Renal cortex interstitium (tissue), 11 donors: ENCODE data around the gene CPTP. TPM values are rescaled to one million over a fixed set of nuclear protein-coding genes. Genes with fewer than 3 reads are reported as not detected.

Experiments used
- DNase-seq, 11 donors: peaks; one replicate each; pipeline ENCODE4 v3.0.0-alpha.2; 2013; ENCODE audit warnings: low read depth in 9 of 11, low spot score in 4 of 11; ENCODE audit errors: extremely low read depth in 1 of 11
- polyA plus RNA-seq, 3 donors: library from polyadenylated mRNA; unstranded; fragments of 120-200 nt; gene quantifications; one replicate each; pipeline ENCODE4 v1.2.1, GENCODE V29; 2013; ENCODE audit not compliant: insufficient read length in 3 of 3

CPTP gene
- polyA plus RNA-seq, 3 donors: 10.0 to 18.0 (median 16.0) TPM

DNA sequence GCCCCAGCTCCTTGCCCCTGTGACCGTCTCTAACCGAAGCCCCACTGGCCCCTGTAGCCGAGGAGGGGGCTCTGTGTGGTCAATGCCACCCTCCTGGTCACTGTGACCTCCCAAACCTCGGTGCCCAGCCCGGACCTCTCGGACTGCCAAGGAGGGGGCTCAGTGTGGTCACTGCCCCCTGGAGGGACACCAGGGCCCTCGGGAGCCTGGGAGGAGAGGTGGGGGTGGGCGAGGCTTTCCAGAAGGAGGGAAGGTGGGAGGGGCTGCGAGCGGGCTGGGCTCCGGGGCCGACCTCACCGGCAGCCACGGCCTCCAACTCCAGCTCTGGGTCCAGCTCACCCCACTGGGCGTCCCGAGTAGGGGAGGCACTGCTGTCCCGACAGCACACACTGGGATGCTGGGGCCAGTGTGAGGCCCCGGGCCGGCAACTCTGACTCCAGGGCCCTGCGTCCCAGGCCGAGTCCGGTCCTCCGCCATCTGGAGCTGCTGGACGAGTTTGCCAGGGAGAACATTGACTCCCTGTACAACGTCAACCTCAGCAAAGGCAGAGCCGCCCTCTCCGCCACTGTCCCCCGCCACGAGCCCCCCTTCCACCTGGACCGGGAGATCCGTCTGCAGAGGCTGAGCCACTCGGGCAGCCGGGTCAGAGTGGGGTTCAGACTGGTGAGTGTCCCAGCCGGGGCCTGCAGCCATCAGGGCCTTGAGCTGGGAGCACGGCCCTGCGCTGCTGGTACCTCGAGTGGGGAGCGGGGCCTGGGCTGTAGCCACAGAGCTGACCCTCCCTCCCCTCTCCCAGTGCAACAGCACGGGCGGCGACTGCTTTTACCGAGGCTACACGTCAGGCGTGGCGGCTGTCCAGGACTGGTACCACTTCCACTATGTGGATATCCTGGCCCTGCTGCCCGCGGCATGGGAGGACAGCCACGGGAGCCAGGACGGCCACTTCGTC is 38.0 kb upstream of the CPTP start:
- no peak for DNase-seq

DNA sequence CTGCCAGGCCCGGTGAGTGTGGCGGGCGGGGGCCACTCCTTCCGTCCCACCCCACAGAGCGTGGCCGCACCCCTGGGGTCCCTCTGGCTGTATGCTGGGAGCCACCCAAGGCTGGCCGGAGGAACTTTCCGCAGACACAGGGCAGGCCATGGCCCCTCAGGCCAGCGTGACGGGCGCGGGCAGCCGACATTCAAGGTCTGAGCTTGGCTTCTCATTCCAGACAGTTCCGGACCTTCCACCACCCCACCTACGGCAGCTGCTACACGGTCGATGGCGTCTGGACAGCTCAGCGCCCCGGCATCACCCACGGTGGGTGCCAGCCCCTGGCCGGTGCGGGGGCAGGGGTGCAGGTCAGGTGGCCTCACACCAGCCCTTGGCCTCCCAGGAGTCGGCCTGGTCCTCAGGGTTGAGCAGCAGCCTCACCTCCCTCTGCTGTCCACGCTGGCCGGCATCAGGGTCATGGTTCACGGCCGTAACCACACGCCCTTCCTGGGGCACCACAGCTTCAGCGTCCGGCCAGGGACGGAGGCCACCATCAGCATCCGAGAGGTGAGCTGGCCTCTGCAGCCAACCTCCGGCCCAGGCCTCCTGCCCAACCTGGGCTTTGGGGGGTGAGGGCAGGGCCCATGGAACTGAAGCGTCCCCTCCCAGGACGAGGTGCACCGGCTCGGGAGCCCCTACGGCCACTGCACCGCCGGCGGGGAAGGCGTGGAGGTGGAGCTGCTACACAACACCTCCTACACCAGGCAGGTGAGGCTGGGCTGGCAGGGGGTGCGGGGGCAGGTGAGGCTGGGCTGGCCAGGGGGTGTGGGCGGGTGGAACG is 37.1 kb upstream of the CPTP start:
- DNase-seq: no peak

DNA sequence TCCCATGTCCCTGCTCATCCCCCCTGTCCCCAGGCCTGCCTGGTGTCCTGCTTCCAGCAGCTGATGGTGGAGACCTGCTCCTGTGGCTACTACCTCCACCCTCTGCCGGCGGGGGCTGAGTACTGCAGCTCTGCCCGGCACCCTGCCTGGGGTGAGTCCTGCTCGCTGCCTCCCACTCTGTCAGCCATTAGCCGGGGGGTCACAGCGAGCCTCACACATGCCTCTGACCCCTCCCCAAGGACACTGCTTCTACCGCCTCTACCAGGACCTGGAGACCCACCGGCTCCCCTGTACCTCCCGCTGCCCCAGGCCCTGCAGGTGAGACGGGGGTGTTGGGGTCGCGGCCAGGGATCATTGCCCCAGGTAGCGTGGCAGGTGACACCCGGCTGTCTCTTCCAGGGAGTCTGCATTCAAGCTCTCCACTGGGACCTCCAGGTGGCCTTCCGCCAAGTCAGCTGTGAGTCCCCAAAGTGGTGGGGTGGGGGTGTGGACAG is 34.3 kb upstream of the CPTP start:
- DNase-seq: no peak

DNA sequence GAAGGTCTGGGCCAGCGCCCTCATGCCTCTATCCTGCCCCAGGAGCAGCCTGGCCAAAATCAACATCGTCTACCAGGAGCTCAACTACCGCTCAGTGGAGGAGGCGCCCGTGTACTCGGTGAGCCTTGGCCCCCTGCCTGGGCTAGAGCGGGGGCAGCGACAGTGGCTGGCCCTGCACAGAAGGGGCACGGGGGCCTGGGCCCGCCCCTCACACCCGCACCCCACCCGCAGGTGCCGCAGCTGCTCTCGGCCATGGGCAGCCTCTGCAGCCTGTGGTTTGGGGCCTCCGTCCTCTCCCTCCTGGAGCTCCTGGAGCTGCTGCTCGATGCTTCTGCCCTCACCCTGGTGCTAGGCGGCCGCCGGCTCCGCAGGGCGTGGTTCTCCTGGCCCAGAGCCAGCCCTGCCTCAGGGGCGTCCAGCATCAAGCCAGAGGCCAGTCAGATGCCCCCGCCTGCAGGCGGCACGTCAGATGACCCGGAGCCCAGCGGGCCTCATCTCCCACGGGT is 33.5 kb upstream of the CPTP start:
- DNase-seq: no peak

DNA sequence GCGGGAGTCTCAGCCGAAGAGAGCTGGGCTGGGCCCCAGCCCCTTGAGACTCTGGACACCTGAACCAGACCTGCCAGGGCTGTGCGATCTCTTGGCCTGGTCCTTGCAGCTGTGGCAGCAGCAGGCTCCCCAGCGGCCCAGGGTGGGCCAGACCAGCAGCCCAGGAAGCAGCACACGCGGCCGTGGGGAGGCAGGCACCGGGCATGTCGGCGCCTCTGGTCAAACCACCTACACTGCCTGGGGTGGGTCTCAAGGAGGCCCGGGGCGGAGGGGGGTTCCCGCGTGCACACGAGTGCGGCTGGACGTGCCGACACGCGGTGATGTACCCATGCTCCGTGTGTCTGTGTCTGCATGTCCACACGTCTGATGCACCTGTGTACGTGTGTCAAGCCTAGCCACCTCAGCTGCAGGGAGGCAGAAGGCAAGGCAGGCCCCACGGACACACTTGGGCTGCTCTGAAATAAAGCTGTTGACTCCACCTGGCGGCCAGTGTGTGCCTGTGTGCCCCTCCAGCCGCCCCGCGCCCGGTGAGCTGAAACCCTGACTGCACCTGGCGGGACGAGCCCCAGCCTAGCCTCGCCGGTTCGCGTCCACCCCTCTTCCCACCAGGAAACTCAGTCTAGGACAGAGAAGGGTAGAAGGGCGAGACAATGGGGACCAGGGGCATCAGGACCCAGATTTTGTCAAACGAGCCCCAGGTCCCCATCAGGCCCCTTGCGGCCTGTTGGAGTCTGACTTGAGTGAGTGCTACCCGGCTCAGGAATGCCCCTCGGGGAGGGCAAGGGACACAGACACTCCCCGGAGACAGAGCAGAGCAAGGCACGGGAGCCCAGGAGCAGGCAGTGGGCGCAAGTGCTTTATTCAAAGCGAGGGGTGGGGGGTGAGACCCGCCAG is 32.8 kb upstream of the CPTP start:
- peak in 8 of 11 donors; percentile 35 to 78 (median 64) for DNase-seq

DNA sequence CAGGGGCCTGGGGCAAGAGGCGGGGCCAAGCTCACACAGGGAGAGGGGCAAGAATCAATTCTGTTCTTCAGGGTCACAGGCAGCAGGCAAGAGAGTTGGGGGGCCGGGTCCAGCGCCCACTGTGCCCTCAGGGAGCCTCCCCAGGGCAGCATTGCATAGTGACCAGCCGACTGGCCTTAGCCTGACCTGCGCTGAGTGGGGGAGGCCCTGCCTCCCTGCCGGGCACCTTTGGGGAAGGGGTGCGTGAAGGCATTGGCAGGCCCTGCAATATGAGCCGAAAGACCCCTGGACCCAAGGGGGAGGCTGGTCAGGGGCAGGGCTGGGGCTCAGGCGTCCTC is 32.2 kb upstream of the CPTP start:
- no peak for DNase-seq

DNA sequence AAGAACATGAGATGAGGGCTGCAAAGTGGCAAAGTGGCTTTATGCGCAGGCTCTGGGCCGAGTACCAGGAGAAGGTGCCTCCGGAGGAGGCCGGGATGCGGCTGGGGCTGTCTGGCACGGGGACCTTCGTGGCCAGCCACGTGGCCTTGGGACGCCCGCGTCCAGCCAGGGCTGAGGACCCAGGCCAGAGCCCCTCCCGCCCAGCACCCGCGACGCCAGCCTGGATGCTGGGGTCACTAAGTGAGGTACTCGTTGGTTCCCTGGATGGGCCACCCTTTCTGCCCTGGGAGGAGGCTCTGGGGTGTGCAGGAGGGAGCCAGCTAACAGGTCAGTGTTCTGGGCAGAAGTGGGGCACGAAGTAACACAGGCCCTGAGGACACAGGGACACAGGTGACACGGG is 31.8 kb upstream of the CPTP start:
- no peak for DNase-seq

DNA sequence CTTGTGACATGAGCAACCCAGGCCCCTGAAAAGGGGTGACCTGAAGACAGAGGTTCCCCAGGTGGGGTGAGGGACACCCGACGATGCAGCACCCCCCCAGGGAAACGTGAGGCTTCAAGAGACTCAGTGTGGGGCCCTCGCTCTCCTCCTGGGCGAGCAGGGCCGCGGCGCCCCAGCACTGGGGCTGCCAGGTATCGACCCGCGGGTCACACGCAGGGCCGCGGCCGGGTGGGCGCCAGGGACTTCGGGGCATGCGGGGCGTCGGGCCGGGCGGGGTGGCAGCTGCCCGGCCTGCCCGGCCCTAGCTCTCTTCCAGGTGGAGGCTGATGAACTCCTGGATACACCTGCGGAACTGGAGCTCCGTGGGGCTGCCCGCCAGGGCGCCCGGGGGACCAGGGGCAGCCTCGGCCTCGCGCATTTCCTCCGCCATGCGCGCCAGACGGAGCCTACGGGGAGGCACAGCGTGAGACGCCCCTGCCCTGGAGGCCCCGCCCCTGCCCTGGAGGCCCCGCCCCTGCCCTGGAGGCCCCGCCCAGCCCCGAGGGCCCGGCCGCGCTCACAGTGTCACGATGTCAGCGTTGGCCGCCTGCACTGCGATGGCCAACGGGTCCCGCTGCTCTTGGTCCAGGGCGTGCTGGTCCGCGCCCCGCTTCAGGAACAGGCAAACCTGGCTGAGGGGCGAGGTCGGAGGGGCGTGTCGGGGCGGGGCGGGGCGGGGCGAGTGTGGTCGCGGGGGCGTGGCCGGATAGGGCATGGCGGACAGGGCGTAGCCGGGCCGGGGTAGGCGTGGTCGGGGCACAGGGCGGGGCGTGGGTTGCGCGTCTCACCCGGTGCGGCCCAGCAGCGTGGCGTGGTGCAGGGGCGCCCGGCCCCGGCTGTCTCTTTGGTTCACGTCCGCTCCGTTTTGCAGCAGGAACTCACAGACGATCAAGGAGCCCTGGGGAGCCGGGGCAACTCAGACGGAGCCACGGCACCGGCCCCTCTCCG is 31.0 kb upstream of the CPTP start:
- no peak for DNase-seq

DNA sequence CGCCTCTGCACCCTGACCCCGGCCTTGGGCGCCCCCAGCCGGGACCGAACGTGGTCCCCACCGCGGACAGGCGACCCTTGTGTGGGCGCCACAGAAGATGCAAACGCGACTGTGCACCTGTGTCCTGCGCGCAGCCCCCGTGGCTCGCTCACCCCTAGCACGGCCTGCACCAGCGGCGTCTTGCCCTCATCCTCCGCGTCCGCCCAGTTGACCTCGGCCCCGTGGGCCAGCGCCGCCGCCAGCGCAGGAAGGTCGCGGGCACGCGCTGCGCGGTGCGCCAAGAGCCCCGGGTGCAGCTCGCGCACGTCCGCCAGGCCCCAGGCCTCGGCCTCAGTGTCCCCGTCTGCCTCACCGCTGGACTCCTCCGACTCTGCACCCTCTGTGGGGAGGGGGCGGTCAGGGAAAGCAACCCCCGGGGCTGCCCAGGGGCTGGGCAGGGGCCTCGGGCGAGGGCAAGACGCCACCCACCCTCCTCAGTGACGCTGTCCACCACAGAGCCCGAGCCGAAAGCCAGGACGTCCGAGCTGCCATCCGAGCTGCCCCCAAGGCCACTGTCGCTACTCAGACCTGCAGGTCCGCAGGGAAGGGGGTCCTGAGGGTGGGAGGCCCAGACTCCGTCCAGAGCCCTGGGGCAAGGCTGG is 30.2 kb upstream of the CPTP start:
- DNase-seq: no peak

DNA sequence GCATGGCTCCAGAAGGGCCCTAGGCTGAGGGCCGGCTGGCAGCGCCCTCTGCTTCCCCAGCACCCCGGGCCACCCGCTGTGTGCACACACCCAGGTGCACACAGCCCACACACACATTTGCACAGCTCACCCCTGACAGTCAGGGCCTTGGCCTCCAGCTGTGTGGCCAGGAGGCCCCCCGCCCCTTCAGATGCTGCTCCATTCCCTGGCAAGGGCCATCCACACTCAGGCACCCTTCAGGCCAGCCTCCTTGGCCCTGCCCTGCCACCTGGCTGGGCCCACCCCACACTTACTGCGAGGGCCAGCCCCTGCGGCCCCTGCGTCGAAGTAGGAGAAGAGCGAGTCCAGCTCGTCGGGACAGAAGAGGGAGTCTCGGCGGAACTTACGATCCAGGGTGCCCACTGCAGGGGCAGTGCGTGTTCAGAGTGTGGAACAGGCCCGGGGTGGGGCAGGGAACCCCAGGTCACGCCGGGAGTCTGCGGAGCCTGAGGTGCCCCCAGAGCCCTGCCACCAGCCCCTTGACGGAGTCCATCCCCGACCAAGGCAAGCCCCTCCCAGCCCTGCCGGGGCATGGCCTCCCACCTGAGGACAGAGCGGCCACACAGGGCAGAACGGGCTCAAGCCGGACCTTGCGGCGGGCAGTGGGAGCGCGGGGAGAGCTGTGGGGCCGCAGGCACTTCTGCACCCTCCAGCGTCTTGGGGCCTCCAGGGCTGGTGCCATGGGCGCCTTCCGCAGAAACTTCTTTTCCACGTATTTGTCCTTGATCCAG is 29.3 kb upstream of the CPTP start:
- DNase-seq: no peak

DNA sequence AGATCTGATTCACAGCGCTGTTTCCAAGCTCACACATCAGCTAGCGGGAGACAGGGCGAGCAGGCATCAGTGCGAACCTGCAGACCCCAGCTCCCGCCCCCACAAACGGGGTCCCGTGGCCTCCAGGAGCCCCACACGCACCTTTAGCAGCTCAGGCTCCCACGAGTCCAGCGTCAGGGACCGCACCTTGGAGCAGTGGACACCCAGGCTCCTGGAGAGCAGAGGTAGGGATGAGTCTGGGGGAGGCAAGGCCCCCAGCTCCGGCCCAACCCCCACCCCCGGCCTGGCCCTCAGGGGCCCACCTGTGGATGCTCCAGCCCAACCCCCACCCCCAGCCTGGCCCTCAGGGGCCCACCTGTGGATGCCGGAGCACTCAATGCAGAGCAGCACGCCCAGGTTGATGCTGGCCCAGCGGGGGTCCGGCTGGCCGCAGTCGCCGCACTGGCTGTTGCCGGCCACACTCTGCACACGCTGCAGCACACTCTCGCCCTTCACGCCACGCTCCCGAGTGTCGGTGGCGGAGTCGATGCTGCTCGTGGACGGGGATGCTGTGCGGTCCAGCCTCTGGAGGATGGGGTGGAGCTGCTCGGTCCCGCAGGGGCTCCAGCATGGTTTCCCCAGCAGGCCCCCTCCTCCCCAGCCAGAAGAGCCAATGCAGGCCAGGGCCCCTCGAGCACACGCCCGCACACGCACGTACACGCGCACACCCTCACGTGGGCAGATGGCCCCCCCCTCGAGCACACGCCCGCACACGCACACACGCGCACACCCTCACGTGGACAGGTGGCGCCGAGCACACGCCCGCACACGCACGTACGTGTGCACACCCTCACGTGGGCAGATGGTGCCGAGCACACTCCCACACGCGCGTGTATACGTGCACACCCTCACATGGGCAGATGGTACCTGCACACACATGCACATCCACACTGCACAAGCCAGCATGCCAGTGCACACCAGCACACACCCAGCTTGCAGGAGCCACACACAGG is 28.2 kb upstream of the CPTP start:
- DNase-seq: no peak

DNA sequence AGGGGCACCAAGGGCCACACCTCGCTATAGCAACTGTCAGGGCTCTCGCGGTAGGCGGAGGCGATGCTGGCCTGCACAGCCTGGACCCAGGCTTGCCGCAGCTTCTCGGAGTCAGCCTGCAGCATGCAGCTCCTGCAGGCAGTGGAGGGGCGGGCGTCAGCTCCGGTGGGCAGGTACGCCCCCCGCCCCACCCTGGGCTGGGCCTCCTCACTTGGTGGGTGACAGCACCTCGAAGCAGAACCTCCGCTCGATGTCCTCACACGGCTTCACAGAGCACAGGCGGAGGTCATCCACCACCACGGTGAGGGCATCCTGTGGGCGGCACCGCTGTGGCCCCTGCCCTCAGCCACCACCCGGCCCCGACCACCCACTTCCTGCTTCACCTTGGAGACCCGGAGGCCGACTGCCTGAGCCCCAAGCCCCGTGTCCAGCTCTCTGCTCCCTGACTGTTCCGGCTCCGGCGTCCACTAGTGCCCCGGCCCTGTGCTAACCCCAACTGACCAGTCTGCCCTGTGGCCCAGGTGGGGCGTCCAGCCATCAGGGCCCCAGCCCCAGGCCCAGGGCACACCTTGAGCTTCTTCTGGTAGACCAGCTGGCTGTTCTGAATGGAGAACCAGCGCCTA is 26.7 kb upstream of the CPTP start:
- DNase-seq: no peak

DNA sequence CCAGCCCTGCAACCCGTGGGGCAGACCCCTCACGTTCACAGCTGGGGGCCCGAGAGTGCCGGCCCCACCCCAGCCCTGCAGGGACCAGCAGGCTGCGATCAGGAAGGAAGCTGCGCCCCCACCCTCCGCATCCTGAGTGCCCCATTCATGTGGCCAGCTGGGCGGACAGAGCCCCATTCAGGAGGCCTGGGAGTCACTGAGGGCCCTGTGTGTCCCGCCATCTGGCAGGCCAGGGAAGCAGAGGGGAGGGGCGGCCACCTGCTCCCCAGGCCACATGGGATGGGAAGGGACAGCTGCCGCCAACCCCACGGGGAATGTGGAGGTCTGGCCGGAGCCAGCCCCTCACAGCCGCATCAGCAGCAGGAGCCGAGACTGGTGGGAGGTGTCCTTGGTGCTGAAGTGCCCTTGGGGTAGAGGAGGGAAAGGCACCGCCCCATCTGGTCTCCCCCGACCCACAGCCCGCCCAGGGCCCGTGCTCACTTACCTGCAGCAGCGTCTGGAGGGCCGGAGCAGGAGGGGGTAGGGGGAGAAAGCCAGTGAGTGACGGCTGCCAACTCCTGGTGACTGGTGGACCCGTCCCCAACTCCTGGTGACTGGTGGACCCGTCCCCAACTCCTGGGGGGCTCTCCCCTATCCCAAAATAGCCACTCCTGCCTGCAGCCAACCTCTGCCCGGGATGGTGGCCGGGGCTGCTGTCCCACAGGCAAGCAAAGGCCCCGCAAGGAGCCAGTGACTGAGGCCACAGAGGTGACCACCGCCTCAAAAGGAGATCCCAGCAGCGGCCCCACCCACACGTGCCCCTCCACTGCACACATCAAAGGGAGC is 25.5 kb upstream of the CPTP start:
- DNase-seq: peak in 3 of 11 donors; percentile 27 to 36 (median 34)

DNA sequence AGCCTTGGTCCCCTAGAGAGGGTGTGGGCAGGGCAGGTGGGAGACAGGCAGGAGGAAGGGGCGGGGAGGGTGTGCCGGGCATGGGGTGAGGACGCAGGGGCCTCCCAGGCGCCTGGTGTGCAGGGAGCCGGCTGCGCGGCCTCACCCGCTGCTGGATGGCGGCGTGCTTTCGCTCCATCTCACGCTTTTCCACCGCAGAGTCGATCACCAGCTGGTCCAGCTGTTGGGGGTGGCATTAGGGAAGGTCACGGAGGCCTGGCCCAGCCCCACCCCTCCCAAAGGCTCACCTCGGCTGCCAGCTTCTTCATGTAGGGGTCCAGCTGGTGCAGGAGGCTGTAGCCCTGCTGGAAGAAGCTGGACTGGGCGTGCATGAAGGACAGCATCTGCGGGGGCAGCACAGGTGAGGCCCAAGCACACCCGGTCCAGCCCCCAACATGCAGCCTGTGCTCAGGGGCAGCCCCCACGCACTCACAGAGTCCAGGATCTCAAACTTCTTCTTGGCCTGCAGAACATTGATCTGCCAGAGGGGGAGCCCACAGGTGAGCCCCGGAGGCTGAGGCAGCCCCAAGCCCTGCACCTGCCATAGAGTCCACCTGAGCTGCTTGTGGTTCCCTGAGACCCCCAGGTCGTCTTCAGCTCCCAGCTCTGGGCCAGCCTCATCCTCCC is 24.8 kb upstream of the CPTP start:
- DNase-seq: no peak
